Measurements from ENCODE around the gene SEC23A.
"Not testable (repeated sequence)": the region's sequence is repeated elsewhere in the genome, so short reads cannot be mapped to it uniquely, and the experiment has no call there.

Gene SEC23A

GRCh38 chr14:39107591-39107996, 4.6 kb upstream of the SEC23A start:
- no peaks in the 10 kb centered on the region for H3K36me3 ChIP-seq (ENCODE audit: control insufficient read depth, insufficient read depth, low read length)
- H3K4me3 ChIP-seq (replicated peaks; ENCODE audit: low read depth, low read length), result no peak overlapping the region
- peak; percentile 43 for TF ChIP-seq CTCF (IDR thresholded peaks at IDR 0.05; ENCODE audit: insufficient read depth, low read length, poor library complexity, severe bottlenecking)
- DNase-seq (ENCODE audit: extremely low read depth, insufficient read length), result no peak
- H3K27me3 ChIP-seq (replicated peaks; ENCODE audit: control insufficient read depth, insufficient read depth, low read length), result no peaks in the 10 kb centered on the region

- not testable (repeated sequence) for H3K36me3 ChIP-seq (ENCODE audit: control insufficient read depth, insufficient read depth, low read length); DNase-seq (ENCODE audit: extremely low read depth, insufficient read length); H3K27me3 ChIP-seq (replicated peaks; ENCODE audit: control insufficient read depth, insufficient read depth, low read length)
- H3K4me3 ChIP-seq (replicated peaks; ENCODE audit: low read depth, low read length), result peak overlapping the region; percentile 67
These were observed 1.2 kb upstream of the SEC23A start for GRCh38 chr14:39104078-39104801.

- TF ChIP-seq CTCF (IDR thresholded peaks at IDR 0.05; ENCODE audit: insufficient read depth, low read length, poor library complexity, severe bottlenecking), result no peak
- DNase-seq (ENCODE audit: extremely low read depth, insufficient read length), result no peak
- Histone ChIP-seq H3K4me3 (replicated peaks; ENCODE audit: low read depth, low read length) (peak overlapping the region; percentile 67), H3K36me3 (ENCODE audit: control insufficient read depth, insufficient read depth, low read length) (no peaks in the 10 kb centered on the region), H3K27me3 (replicated peaks; ENCODE audit: control insufficient read depth, insufficient read depth, low read length) (no peaks in the 10 kb centered on the region)
These were observed 618 bp downstream of the SEC23A start for GRCh38 chr14:39102265-39102968.

GRCh38 chr14:39099748-39100147, 3.3 kb downstream of the SEC23A start:
- Histone ChIP-seq H3K4me3 (replicated peaks; ENCODE audit: low read depth, low read length) (no peak overlapping the region), H3K27me3 (replicated peaks; ENCODE audit: control insufficient read depth, insufficient read depth, low read length) (no peaks in the 10 kb centered on the region), H3K36me3 (ENCODE audit: control insufficient read depth, insufficient read depth, low read length) (no peaks in the 10 kb centered on the region)
- no peak for TF ChIP-seq CTCF (IDR thresholded peaks at IDR 0.05; ENCODE audit: insufficient read depth, low read length, poor library complexity, severe bottlenecking)
- no peak for DNase-seq (ENCODE audit: extremely low read depth, insufficient read length)

GRCh38 chr14:39099215-39099614, 3.8 kb downstream of the SEC23A start:
- H3K27me3 ChIP-seq (replicated peaks; ENCODE audit: control insufficient read depth, insufficient read depth, low read length); DNase-seq (ENCODE audit: extremely low read depth, insufficient read length); H3K36me3 ChIP-seq (ENCODE audit: control insufficient read depth, insufficient read depth, low read length); H3K4me3 ChIP-seq (replicated peaks; ENCODE audit: low read depth, low read length): not testable (repeated sequence)

GRCh38 chr14:39097159-39097558, 5.9 kb downstream of the SEC23A start:
- H3K4me3 ChIP-seq (replicated peaks; ENCODE audit: low read depth, low read length), result no peak overlapping the region
- no peak for DNase-seq (ENCODE audit: extremely low read depth, insufficient read length)
- H3K36me3 ChIP-seq (ENCODE audit: control insufficient read depth, insufficient read depth, low read length), result no peaks in the 10 kb centered on the region; the same call in 1 of the 2 replicates
- TF ChIP-seq CTCF (IDR thresholded peaks at IDR 0.05; ENCODE audit: insufficient read depth, low read length, poor library complexity, severe bottlenecking), result no peak
- no peaks in the 10 kb centered on the region for H3K27me3 ChIP-seq (replicated peaks; ENCODE audit: control insufficient read depth, insufficient read depth, low read length)
